PFSK-1 (cell line): ENCODE measurements around the gene SELENOI.

Experiments used
- FOXP2 ChIP-seq: optimal IDR thresholded peaks from 2 replicates; pipeline ENCODE3; 2011; ENCODE audit warnings: borderline replicate concordance, control low read depth, inconsistent platforms; ENCODE audit not compliant: insufficient read depth; ENCODE audit errors: extremely low read length, extremely low read depth
- POLR2AphosphoS5 ChIP-seq: IDR thresholded peaks from 2 replicates; pipeline ENCODE4 v1.6.1; 2012; ENCODE audit warnings: low read depth, mild to moderate bottlenecking, control low read depth, low read length, moderate library complexity

GRCh38 chr2:26384183-26384582, 38.2 kb downstream of the SELENOI start:
- no peak for TF ChIP-seq POLR2AphosphoS5
- TF ChIP-seq FOXP2 = no peak
